ENCODE results near the gene SPAG5. TPM values are rescaled to one million over a fixed set of nuclear protein-coding genes. Genes with fewer than 3 reads are reported as not detected.
"Not testable (repeated sequence)": the region's sequence is repeated elsewhere in the genome, so short reads cannot be mapped to it uniquely, and the experiment has no call there.

Gene SPAG5
- total and polyA plus RNA-seq, 8 donors: 9.5 to 91.5 (median 51.6) TPM

DNA sequence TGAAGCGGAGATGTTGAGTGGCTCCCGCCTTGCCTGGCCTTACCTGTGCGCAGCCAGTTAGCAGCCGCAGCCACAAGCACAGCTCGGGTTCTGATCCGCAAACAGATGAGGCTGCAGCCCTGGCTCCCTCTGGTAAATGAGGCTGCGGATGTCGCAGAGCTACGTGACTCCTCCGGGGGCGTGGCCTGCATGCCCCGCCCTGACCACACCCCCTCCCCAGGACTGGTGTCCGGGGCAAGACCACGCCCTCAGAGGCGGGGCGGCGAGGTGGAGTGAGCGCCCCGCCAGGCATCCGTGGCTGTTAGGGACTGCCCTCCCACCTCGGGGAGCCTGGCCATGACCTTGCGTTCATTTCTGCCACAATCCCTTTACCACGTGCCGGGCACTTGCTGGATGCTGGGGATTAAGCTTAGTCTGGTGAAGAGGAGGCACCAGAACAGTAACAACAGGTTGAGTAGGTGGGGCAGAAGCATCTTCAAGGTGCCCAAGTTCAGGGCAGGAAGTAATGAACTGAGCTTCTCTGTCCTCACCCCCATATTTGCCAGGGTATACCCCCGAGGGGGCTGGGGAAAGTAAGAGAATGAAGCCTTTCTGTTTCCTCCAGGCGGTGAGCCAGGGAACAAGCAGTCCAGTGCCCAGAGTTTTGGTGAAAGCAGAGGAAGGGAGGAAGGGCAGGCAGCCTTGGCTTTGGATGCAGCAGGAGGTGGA, 21.9 kb downstream of the SPAG5 start, which contains the start of gene ALDOC:
Gene ALDOC, minus strand, starts transcription at position 138 of the 708 bp plus-strand sequence. CDS start 1,363 bp downstream, outside the sequence.
- intact Hi-C loops (cut with DNase I): no loop called here
- Histone ChIP-seq H3K36me3 (peaks cover 0 to 22% of the 10 kb centered on the region in 2 donors), H3K27me3 (no peaks in the 10 kb centered on the region), H3K27ac (peak within 1 kb of the TSS in 1 of 2 donors; percentile 60), H3K4me1 (peaks cover 2 to 20% of the 10 kb centered on the region in 2 donors), H3K9me3 (no peaks in the 10 kb centered on the region), H3K4me3 (peak within 1 kb of the TSS in 1 of 2 donors; percentile 31)
- ATAC-seq (peak; percentile 99), DNase-seq (peak; percentile 86 to 100 (median 97))
- TF ChIP-seq, protein P1, sequence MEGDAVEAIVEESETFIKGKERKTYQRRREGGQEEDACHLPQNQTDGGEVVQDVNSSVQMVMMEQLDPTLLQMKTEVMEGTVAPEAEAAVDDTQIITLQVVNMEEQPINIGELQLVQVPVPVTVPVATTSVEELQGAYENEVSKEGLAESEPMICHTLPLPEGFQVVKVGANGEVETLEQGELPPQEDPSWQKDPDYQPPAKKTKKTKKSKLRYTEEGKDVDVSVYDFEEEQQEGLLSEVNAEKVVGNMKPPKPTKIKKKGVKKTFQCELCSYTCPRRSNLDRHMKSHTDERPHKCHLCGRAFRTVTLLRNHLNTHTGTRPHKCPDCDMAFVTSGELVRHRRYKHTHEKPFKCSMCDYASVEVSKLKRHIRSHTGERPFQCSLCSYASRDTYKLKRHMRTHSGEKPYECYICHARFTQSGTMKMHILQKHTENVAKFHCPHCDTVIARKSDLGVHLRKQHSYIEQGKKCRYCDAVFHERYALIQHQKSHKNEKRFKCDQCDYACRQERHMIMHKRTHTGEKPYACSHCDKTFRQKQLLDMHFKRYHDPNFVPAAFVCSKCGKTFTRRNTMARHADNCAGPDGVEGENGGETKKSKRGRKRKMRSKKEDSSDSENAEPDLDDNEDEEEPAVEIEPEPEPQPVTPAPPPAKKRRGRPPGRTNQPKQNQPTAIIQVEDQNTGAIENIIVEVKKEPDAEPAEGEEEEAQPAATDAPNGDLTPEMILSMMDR (IDR thresholded peaks at IDR 0.05): no peak

DNA sequence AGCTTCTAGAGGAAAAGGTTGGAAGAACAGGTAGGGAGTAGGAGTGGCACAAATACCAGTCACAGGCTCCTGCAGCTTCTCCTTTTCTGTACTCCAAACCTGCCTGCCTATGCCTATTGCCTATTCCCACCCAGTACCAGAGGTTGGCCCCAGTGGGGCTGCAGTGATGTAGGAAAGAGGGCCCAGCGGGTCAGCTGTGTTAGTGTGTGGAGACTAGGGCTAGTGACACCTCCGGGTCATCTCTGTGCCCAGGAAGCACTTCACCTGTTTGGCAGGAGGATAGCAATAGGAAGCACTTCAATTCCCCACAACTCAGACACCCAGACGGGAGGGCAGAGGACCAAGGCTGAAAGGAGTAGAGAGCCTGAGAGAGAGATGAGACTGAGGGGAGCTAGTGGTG, 22.8 kb downstream of the SPAG5 start:
- H3K4me3 ChIP-seq; H3K27me3 ChIP-seq; intact Hi-C loops (cut with DNase I); H3K9me3 ChIP-seq; ATAC-seq; DNase-seq; H3K27ac ChIP-seq: not testable (repeated sequence)
- Histone ChIP-seq H3K4me1 (peaks cover 3 to 23% of the 10 kb centered on the region in 2 donors), H3K36me3 (peaks cover 0 to 19% of the 10 kb centered on the region in 2 donors)

DNA sequence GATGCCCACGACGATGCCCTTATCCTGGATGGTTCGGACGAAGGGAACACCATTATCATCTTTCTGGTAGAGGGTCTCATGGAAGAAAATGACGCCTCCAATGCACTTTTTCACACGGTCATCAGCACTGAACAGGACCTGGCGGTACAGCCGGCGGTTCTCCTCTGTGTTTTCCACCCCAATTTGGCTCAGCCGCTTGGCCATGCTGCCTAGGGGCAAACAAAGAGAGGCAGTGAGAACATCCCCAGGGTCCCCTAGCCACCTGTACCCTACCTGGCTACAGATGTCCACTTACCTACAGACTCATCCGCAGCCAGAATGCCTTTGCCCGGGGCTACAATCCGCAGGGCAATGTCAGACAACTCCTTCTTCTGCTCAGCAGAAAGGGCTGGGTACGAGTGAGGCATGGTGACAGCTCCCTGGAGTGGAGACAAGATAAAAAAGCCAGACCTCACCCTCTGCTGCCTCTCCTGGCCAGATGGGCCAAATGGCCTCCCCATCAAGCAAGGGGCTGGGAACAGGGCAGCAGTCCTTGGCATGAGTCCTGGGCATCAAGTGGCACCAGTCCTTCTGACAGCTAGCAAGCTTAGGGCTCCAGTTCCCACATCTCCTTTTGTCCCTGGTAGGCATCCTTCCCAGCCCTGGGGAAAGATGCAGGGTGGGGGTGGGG, 23.6 kb downstream of the SPAG5 start:
- no peak overlapping the region for H3K4me3 ChIP-seq
- H3K27me3 ChIP-seq: no peaks in the 10 kb centered on the region
- intact Hi-C loops (cut with DNase I): no loop called here
- H3K9me3 ChIP-seq: no peaks in the 10 kb centered on the region
- peaks cover 0 to 19% of the 10 kb centered on the region in 2 donors for H3K36me3 ChIP-seq
- DNase-seq (no peak), ATAC-seq (no peak)
- H3K4me1 ChIP-seq: peaks cover 5 to 29% of the 10 kb centered on the region in 2 donors
- no peak overlapping the region for H3K27ac ChIP-seq
- TF ChIP-seq, protein P1 (IDR thresholded peaks at IDR 0.05): no peak

DNA sequence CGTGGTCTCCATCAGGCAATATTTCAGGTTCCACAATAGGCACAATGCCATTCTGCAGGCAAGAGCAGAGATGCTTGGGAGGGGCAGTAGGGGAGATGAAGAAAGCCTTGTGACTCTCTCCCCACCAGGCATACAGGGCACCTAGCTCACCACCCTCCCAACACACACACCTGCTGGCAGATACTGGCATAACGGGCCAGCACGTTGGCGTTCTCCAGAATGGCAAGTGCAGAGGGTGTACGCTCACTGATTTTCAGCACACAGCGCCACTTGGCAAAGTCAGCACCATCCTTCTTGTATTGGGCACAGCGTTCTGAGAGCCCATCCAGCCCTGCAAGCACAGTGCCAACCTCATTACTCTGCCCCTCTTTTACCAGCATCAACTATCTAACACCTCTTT, 24.3 kb downstream of the SPAG5 start:
- TF ChIP-seq, protein P1 (IDR thresholded peaks at IDR 0.05): no peak
- peaks cover 0 to 12% of the 10 kb centered on the region in 2 donors for H3K36me3 ChIP-seq
- intact Hi-C loops (cut with DNase I): no loop called here
- no peak overlapping the region for H3K4me3 ChIP-seq
- no peaks in the 10 kb centered on the region for H3K27me3 ChIP-seq
- DNase-seq (no peak), ATAC-seq (no peak)
- peaks cover 7 to 37% of the 10 kb centered on the region in 2 donors for H3K4me1 ChIP-seq
- H3K27ac ChIP-seq: no peak overlapping the region
- no peaks in the 10 kb centered on the region for H3K9me3 ChIP-seq

DNA sequence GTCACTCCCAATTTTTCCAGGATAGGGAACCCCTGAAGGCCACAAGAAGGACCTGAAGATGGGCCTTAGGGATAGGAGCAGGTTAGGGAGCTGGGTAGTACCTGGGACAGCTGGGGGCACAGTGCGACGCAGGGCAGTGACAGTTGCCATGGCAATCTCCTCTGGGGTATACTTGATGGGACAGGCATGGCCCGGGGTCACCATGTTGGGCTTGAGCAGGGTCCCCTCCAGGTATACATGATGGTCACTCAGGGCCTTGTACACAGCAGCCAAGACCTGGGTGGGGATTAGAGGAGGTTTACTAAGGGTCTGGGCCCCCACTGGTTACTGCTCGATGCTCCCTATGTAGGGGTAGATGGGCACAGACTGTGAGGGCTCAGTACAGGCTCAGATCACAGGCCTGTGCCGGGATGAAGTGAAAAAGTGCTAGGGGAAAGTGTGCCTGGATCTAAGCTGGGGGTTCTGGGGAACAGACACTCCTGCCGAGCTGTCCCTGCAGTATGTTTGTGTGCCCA, 24.8 kb downstream of the SPAG5 start:
- DNase-seq (no peak), ATAC-seq (no peak)
- Histone ChIP-seq H3K9me3 (no peaks in the 10 kb centered on the region), H3K4me1 (peaks cover 7 to 40% of the 10 kb centered on the region in 2 donors), H3K36me3 (peaks cover 0 to 9% of the 10 kb centered on the region in 2 donors), H3K4me3 (no peak overlapping the region), H3K27me3 (no peaks in the 10 kb centered on the region), H3K27ac (no peak overlapping the region)
- intact Hi-C loops (cut with DNase I): no loop called here
- TF ChIP-seq, protein P1 (IDR thresholded peaks at IDR 0.05): no peak

All from left lung (tissue), 10 donors.